ENCODE measurements around the gene ERG. TPM values are rescaled to one million over a fixed set of nuclear protein-coding genes. Genes with fewer than 3 reads are reported as not detected.

ERG gene
- total and polyA plus RNA-seq, 2 of the 8 experiments (the other 6 are each of a cell fraction or from before 2014, with no cell fraction given) = 1.0 to 3.0 TPM

GRCh38 chr21:38349111-38349746, 149.0 kb downstream of the ERG start:
- Histone ChIP-seq H2AFZ (ENCODE audit: low read length) (no peak overlapping the region), H3K9ac (replicated peaks in 1 of 4; ENCODE audit: extremely low read depth in 1 of 4, low read depth in 3 of 4, low read length in 3 of 4) (no peak overlapping the region)
- no peak for FAIRE-seq

More at GRCh38 chr21:38349111-38349746, 149.0 kb downstream of the ERG start:
- Histone ChIP-seq H3K18ac (ENCODE audit: extremely low read depth, low read length) (no peak overlapping the region), H3K36me3 (ENCODE audit: control insufficient read depth in 2 of 4, insufficient read depth in 4 of 4, low read length in 3 of 4) (no peaks in the 10 kb centered on the region), H3K79me1 (ENCODE audit: low read depth, low read length) (no peaks in the 10 kb centered on the region), H2AK5ac (ENCODE audit: low read depth, low read length) (no peak overlapping the region), H3K23ac (ENCODE audit: insufficient read length) (no peak overlapping the region), H4K20me1 (replicated peaks in 1 of 2; ENCODE audit: control insufficient read depth in 1 of 2, insufficient read depth in 2 of 2, low read length in 2 of 2) (no peaks in the 10 kb centered on the region), H4K5ac (ENCODE audit: insufficient read length, low read depth, low read length) (no peak overlapping the region), H3K4me1 (replicated peaks in 1 of 4; ENCODE audit: control insufficient read depth in 3 of 4, insufficient read depth in 4 of 4, low read length in 3 of 4) (peaks cover 0 to 6% (median 4%) of the 10 kb centered on the region in 4 experiments; a peak in 3 of 7 replicates), H2BK20ac (ENCODE audit: low read length) (no peak overlapping the region), H3K9me3 (ENCODE audit: insufficient read depth in 2 of 2, low read depth in 1 of 2, low read length in 1 of 2) (no peaks in the 10 kb centered on the region), H2BK15ac (ENCODE audit: low read length) (no peak overlapping the region), H3K79me2 (ENCODE audit: control insufficient read depth in 1 of 2, insufficient read depth in 2 of 2, low read length in 2 of 2) (no peaks in the 10 kb centered on the region), H3K4me3 (ENCODE audit: extremely low read depth in 1 of 4, insufficient read depth in 2 of 4, low read depth in 3 of 4, low read length in 4 of 4) (no peak overlapping the region), H4K8ac (ENCODE audit: extremely low read depth, insufficient read depth, low read length) (no peak overlapping the region), H3K27me3 (replicated peaks in 1 of 4; ENCODE audit: control insufficient read depth in 3 of 4, extremely low read depth in 1 of 4, insufficient read depth in 3 of 4, low read length in 3 of 4) (peaks cover 0 to 4% (median 0%) of the 10 kb centered on the region in 4 experiments; a peak in 3 of 7 replicates), H3K14ac (ENCODE audit: insufficient read length) (no peak overlapping the region), H3K56ac (replicated peaks; ENCODE audit: insufficient read length, low read depth, low read length) (no peak overlapping the region), H3K23me2 (ENCODE audit: low read depth, low read length) (no peaks in the 10 kb centered on the region), H2BK12ac (ENCODE audit: low read depth, low read length) (no peak overlapping the region), H3K4ac (replicated peaks; ENCODE audit: insufficient read length, low read depth, low read length) (no peak overlapping the region), H4K91ac (replicated peaks; ENCODE audit: insufficient read length, low read length) (no peak overlapping the region), H2BK5ac (ENCODE audit: low read depth, low read length) (no peak overlapping the region), H3K4me2 (ENCODE audit: insufficient read depth in 1 of 2, low read depth in 2 of 2, low read length in 2 of 2) (no peak overlapping the region), H3K27ac (ENCODE audit: low read depth, low read length) (no peak overlapping the region), H2BK120ac (replicated peaks; ENCODE audit: low read depth, low read length) (no peak overlapping the region)
- WGBS, 2 experiments (ENCODE audit: extremely low coverage in 1 of 2, insufficient coverage in 1 of 2, insufficient read length in 1 of 2, insufficient replicate concordance in 2 of 2, low coverage in 1 of 2, low lambda C conversion rate in 2 of 2, missing lambda C conversion rate in 1 of 2) = 94% methylated on average over 10 of the region's 10 CpGs; no CpG with 5 or more reads in 1 of the 2 experiments
- CTCF ChIA-PET (ENCODE audit: partially characterized antibody) = interaction anchor here (0.9 to 9.0 kb wide), 5 partner anchors 9 to 197 kb away, joined by 3 to 366 read pairs (median 7); no protein-coding TSS in a partner anchor
- POLR2A ChIA-PET (ENCODE audit: partially characterized antibody) = no interaction called here
- no peak for TF ChIP-seq RBBP5 (IDR thresholded peaks at IDR 0.05; ENCODE audit: borderline replicate concordance, low read depth, low read length)
- TF ChIP-seq KDM5A (IDR thresholded peaks at IDR 0.05; ENCODE audit: low read length) = no peak
- no peak for TF ChIP-seq SIRT6 (IDR thresholded peaks at IDR 0.05; ENCODE audit: low read length)
- no peak for TF ChIP-seq MAX (IDR thresholded peaks at IDR 0.05)
- no peak for DNase-seq (ENCODE audit: low read depth in 1 of 2, low spot score in 2 of 2)

All from H1 (cell line).